ENCODE measurements around the gene KLHL8.
"Not testable (repeated sequence)": the region's sequence is repeated elsewhere in the genome, so short reads cannot be mapped to it uniquely, and the experiment has no call there.

Gene KLHL8

GRCh38 chr4:87166296-87166854, 54.0 kb downstream of the KLHL8 start:
- no peak for DNase-seq

DNA sequence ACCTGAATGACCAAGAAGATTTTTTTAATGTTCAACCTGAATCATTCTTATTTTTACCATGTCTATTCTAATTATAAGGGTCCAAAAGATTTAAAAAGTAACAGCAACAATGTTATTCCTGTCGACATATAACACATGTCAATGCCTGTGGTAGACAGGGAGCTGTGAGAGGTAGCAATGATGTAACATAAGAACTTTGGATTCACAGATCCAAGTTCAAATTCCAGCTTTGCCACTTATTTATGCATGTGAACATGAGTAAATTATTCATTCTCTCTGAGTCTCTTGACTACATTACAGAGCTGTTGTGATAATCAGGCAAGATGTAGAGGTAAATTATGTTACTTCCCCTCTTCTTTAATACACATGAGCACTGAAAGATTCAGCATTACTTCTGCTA, 54.5 kb downstream of the KLHL8 start:
- no peak for DNase-seq

GRCh38 chr4:87153078-87153870, 67.1 kb downstream of the KLHL8 start:
- no peak for DNase-seq

- DNase-seq = no peak
Measured at GRCh38 chr4:87152310-87153041, 67.9 kb downstream of the KLHL8 start.

- no peak for DNase-seq
Measured at GRCh38 chr4:87151730-87152129, 68.7 kb downstream of the KLHL8 start.

DNA sequence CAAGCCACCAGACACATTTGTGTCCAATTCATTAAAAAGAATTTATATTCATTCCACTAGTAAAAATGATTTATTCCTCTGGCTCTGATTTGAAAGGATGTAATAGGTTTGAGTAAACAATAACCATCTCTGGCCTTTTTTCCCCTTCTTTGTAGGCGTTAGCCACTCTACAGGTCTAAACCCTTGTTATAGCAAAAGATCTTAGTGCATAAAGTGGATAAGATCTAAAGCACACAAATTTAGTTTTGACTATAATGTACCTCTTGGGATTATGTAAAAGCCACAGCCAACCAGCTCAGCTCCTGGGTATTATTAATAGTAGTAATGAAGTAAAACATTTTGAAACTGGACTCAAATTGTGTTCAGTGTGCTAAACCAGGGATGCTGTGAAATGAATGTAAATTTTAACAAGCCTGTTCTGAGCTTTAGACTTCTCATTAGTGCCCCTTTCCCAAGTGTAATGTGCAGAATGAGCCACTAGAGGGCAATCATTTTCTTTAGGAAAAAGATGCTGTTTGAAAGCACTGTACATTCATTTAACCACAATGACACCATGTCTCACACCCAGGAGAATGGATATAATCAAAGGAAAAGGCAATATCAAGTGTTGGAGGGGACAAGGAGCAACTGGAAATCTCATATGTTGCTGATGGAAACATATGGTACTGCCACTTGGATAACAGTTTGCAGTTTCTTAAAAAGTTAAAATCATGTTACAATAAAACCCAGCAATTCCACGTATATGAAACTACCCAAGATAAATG, 69.7 kb downstream of the KLHL8 start:
- DNase-seq = peak; percentile 37 to 60

GRCh38 chr4:87147116-87147515, 73.3 kb downstream of the KLHL8 start:
- DNase-seq = no peak

DNA sequence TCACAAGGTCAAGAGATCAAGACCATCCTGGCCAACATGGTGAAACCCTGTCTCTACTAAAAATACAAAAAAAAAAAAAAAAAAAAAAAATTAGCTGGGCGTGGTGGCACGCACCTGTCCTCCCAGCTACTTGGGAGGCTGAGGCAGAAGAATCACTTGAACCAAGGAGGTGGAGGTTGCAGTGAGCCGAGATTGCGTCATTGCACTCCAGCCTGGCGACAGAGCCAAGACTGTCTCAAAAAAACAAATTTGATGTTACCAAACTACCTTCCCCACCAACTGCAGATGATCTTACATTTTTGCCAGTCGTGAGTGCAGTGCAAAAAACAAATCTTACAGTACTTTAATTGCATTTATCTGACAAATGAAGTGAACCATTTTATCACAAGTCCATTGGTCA, 74.5 kb downstream of the KLHL8 start:
- DNase-seq = not testable (repeated sequence)

DNA sequence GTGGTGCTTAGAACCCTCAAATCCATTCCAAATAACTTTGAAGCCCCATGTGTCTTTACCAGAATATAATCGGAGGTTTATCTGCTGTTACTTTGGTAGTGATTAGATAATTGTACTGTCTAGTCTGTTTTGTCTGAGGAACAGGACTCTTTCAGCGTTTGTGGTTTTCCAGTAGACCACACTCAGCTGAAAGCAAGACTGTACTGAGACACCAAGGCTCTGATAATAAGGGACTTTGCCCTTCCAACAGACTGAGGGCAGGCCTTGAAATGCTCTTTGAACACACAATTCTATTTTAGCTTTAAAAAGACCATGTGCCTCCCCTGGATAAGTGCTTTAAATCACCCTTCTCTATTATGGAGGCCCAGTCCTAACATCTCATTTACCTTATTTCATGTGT, 76.1 kb downstream of the KLHL8 start:
- no peak for DNase-seq

DNA sequence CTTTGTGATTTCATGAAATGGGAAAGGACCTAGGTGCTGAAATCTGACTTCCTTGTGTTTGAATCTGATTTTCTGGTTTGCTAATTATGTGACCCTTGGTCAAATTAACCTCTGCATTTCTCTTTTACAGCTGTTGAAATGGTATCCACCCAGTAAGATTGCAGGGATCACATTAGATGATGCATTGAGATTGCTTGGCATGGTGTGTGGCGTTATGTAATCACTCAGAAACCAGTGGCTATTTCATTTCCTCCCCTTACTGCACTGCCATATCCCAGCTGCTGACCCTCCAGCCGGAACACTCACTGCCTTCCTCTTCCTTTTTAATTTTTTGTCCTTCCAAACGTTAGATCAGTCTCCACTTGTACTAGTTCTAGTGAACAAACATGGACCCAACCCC, 79.0 kb downstream of the KLHL8 start:
- no peak for DNase-seq

- no peak for DNase-seq
Measured at GRCh38 chr4:87134122-87134521, 86.3 kb downstream of the KLHL8 start.

DNA sequence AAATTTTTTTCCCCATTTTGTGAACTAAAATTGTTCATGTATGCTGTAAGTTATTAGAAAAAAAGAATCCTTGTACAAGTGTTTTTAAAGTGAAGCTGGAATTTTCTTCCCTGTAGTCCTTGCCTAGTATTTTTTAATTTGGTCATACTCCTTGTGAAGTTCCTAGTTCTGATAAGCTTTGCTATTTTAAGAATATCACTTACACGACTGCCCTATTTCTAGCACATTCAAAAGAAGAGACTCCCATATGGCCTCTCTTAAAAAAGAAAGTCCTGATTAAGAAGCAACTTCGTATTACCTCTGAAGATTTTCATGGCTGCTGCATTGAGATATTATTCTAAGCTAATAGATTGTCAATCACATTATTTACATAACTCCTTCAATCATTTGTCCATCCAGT, 87.2 kb downstream of the KLHL8 start:
- DNase-seq = no peak

DNA sequence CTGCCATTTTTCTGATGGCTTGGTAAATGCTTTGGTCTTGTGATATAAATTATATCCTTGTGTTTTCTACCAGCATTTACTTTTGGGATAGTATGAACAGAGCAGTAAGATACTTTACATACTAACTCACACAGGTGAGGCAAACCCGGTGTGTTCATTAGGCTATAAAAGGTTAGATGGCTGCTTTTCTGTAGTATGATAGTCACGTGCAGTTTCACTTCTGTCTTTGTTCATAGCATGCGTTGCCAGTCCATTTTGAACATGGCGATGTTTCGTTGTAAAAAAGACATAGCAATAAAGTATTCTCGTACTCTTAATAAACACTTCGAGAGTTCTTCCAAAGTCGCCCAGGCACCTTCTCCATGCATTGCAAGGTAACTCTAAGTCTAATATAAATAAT, 88.4 kb downstream of the KLHL8 start:
- DNase-seq = no peak

DNA sequence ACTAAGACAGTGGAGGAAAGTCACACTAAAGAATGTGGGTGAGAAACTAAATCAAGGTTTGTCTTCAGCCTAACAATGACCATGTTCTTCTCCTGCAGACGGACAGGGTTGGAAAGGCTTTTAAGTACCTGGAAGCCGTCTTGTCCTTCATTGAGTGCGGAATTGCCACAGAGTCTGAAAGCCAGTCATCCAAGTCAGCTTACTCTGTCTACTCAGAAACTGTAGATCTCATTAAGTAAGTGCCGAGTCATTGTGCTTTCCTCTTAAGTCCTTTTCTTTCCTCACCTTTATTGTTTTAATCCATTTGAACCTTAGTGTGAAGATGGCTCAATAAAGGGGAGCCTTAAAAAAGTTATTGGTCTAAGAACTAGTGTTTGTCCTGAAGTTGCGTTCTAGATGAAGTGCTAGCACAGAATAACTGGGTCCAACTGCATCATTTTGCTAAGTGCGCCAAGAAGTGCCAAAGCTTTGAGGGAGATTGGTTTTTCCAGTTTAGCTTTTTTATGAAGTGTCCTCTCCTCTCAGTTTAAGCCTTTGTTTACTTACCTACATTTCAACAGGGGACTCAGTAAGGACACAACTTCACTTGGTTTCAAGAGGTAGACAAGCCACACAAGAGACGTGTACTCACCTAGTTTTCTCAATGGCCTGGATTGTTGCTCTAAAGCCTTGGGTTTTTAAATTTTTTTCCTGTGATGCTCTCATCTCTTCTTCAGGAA, 89.3 kb downstream of the KLHL8 start:
- no peak for DNase-seq

DNA sequence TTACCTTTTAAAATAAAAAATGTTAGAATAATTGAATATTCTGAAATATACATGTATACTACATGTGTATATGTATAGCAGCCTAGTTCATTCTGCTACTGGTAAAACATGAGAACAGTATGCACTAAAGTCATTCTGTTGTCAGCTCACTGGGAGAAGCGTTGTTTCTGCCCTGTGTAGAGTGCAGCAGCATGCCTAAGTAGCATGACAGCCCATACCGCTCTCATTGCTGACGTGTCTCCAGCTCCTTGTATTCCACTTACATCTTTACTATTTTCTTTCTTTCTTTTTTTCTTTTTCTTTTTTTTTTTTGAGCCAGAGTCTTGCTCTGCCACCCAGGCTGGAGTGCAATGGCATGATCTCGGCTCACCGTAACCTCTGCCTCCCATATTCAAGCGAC, 90.7 kb downstream of the KLHL8 start:
- no peak for DNase-seq

- no peak for DNase-seq
Measured at GRCh38 chr4:87128006-87128705, 92.3 kb downstream of the KLHL8 start.

DNA sequence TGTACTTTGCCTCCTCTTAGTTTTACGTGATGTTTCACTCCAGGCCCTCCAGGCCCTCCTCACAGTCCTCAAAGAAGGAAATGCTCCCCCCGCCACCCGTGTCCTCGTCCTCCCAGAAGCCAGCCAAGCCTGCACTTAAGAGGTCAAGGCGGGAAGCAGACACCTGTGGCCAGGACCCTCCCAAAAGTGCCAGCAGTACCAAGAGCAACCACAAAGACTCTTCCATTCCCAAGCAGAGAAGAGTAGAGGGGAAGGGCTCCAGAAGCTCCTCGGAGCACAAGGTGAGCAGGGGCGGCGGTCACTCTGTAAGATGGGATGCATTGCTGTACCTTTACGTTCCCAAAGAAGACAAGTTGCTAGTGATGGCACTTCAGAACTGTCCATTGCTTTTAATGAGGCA, 94.4 kb downstream of the KLHL8 start:
- no peak for DNase-seq

DNA sequence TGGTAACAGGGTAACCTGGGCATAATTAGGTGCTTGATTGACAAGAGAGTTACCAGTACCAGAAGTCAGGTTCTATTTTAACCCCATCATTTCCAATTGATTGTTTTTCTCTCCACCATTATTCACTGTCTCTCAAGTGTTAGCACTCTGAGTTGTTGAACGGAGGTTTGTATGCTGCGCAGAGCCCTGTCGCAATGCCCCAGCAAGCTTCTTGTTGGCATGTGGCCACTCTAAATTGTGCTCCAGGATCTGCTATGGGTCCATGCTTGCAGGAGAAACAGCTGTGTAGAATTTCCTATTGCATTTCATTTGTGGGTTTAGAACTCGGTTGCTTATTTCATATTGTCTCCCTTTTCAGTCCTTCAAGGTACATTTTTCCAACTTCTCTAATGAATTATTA, 98.2 kb downstream of the KLHL8 start:
- no peak for DNase-seq

DNA sequence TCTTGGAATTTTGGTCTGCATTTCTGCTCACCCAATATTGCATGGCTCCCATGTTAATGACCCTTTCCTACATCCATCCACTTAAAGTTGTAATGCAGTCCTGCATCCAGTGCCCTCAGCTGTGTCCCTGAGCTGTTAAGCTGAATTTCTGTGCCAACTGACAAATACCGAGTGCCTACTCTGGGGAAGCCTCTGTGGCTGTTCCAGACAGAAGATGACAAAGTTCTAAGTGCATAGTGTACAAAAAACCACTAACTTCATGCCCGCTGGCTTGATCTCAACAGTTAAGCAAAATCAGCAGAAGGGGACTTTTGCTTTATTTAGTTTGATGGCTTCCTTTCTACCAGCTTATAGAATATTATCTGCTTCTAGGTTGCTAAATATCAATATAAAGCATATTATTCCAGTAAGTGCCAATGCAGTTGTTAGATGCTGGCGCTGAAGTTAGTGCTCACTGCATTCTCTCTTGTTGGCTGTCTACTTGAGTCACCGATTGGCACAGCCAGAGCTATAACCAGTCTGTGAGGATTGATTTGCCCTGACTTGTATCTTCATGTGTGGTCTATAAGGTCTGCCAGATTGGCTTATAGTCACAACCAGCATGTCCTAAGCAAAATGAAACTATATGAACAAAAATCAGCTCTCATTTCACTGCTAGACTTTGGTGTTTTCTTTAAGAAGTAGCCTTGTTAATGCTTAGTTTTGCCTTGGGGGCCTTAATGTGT, 98.9 kb downstream of the KLHL8 start:
- no peak for DNase-seq

GRCh38 chr4:87120411-87121162, 99.8 kb downstream of the KLHL8 start:
- DNase-seq = no peak

DNA sequence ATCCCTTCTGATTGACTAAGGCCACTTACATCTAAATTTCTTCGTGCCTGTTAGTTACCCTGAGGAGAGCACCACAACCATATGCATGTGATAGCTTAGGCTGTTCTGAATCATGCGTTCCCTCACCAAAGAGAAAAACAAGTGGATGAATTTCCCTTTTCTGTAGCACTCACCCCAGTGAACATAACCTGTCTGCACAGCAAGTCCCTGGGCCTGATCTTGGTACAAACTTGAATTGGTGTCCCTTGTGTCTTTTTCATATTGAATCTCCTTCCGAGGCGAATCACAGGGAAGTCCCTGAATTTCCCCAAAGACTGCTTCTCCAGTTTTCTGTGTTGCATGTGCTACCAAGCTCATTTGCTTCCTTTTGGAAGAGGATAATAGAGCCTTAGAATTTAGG, 100.4 kb downstream of the KLHL8 start:
- DNase-seq = no peak

Measured in NCI-H1930 (cell line).